Measurements from ENCODE around the gene OIT3. TPM values are rescaled to one million over a fixed set of nuclear protein-coding genes. Genes with fewer than 3 reads are reported as not detected.

The OIT3 gene
- total and polyA plus RNA-seq, 2 of the 4 experiments (the other 2 are of a cell fraction) = not detected

DNA sequence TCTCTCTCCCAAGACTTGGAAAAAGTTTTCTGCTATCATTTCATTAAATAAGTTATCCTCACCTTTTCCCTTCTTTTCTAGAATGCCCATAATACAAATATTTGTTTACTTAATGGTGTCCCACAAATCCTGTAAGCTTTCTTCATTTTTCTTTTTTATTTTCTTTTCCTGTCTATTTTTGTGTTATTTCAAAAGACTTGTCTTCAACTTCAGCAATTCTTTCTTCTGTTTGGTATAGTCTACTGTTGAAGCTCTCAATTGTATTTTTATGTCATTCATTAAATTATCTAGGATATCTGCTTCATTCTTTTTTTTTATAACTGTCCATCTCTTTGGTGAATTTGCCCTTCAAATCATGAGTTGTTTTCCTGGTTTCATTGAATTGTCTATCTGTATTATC is 86.2 kb downstream of the OIT3 start:
- H3K18ac ChIP-seq (ENCODE audit: low read depth, low read length) = no peak overlapping the region
- no peak overlapping the region for H4K5ac ChIP-seq (ENCODE audit: low read depth, low read length)
- H3K79me1 ChIP-seq (ENCODE audit: low read depth in 1 of 2, low read length in 2 of 2) = no peaks in the 10 kb centered on the region
- H3K9me1 ChIP-seq (ENCODE audit: insufficient read depth, low read length) = no peaks in the 10 kb centered on the region
- CTCF ChIA-PET = interaction anchor here (0.6 kb wide), 1 partner anchor 71 kb away, joined by 5 read pairs; no protein-coding TSS in a partner anchor
- no peak overlapping the region for H2AK9ac ChIP-seq (replicated peaks; ENCODE audit: low read depth, low read length, poor library complexity)
- H3K4me1 ChIP-seq (ENCODE audit: control insufficient read depth, insufficient read depth, low read length) = no peaks in the 10 kb centered on the region
- no peak overlapping the region for H3K4ac ChIP-seq (ENCODE audit: low read depth, low read length)
- no peak overlapping the region for H3K14ac ChIP-seq (replicated peaks; ENCODE audit: low read depth, low read length)
- H3K27ac ChIP-seq (ENCODE audit: insufficient read depth, low read length) = no peak overlapping the region
- TF ChIP-seq POLR2A (IDR thresholded peaks at IDR 0.05; ENCODE audit: low read depth, low read length) (no peak), CEBPB (IDR thresholded peaks at IDR 0.05; ENCODE audit: low read depth, low read length) (no peak), MAFK (IDR thresholded peaks at IDR 0.05; ENCODE audit: low read depth, low read length) (no peak), CHD1 (IDR thresholded peaks at IDR 0.05; ENCODE audit: low read depth, low read length) (no peak), RCOR1 (IDR thresholded peaks at IDR 0.05; ENCODE audit: insufficient replicate concordance, low read length) (no peak), FOS (IDR thresholded peaks at IDR 0.05; ENCODE audit: low read depth, low read length) (no peak), SMC3 (IDR thresholded peaks at IDR 0.05; ENCODE audit: low read depth, low read length) (no peak), BHLHE40 (IDR thresholded peaks at IDR 0.05; ENCODE audit: low read depth, low read length) (no peak), MAZ (IDR thresholded peaks at IDR 0.05; ENCODE audit: borderline replicate concordance, low read depth, low read length) (no peak), MXI1 (IDR thresholded peaks at IDR 0.05; ENCODE audit: borderline replicate concordance, low read depth, low read length) (no peak), RAD21 (IDR thresholded peaks at IDR 0.05; ENCODE audit: low read length) (no peak), NFE2L2 (IDR thresholded peaks at IDR 0.05; ENCODE audit: low read depth, low read length) (no peak), RFX5 (IDR thresholded peaks at IDR 0.05; ENCODE audit: low read depth, low read length) (no peak)
- TF ChIP-seq, protein P1, sequence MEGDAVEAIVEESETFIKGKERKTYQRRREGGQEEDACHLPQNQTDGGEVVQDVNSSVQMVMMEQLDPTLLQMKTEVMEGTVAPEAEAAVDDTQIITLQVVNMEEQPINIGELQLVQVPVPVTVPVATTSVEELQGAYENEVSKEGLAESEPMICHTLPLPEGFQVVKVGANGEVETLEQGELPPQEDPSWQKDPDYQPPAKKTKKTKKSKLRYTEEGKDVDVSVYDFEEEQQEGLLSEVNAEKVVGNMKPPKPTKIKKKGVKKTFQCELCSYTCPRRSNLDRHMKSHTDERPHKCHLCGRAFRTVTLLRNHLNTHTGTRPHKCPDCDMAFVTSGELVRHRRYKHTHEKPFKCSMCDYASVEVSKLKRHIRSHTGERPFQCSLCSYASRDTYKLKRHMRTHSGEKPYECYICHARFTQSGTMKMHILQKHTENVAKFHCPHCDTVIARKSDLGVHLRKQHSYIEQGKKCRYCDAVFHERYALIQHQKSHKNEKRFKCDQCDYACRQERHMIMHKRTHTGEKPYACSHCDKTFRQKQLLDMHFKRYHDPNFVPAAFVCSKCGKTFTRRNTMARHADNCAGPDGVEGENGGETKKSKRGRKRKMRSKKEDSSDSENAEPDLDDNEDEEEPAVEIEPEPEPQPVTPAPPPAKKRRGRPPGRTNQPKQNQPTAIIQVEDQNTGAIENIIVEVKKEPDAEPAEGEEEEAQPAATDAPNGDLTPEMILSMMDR (conservative IDR thresholded peaks at IDR 0.05; ENCODE audit: low read depth, low read length) = no peak
- TF ChIP-seq, protein P2, sequence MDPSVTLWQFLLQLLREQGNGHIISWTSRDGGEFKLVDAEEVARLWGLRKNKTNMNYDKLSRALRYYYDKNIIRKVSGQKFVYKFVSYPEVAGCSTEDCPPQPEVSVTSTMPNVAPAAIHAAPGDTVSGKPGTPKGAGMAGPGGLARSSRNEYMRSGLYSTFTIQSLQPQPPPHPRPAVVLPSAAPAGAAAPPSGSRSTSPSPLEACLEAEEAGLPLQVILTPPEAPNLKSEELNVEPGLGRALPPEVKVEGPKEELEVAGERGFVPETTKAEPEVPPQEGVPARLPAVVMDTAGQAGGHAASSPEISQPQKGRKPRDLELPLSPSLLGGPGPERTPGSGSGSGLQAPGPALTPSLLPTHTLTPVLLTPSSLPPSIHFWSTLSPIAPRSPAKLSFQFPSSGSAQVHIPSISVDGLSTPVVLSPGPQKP (IDR thresholded peaks at IDR 0.05; ENCODE audit: borderline replicate concordance, low read depth, low read length) = no peak
- TF ChIP-seq, protein P3, sequence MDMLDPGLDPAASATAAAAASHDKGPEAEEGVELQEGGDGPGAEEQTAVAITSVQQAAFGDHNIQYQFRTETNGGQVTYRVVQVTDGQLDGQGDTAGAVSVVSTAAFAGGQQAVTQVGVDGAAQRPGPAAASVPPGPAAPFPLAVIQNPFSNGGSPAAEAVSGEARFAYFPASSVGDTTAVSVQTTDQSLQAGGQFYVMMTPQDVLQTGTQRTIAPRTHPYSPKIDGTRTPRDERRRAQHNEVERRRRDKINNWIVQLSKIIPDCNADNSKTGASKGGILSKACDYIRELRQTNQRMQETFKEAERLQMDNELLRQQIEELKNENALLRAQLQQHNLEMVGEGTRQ (IDR thresholded peaks at IDR 0.05; ENCODE audit: low read depth, low read length) = no peak
- no peak overlapping the region for H3K9ac ChIP-seq (ENCODE audit: low read depth, low read length)
- H2BK20ac ChIP-seq (ENCODE audit: low read depth, low read length) = no peak overlapping the region
- DNase-seq (no peak), ATAC-seq (ENCODE audit: low read depth) (no peak)
- no peak overlapping the region for H2BK120ac ChIP-seq (ENCODE audit: low read depth, low read length)
- H3K27me3 ChIP-seq (ENCODE audit: control insufficient read depth, insufficient read depth, low read length) = no peaks in the 10 kb centered on the region
- no peak overlapping the region for H4K91ac ChIP-seq (ENCODE audit: insufficient read depth, low read depth, low read length)
- H2AK5ac ChIP-seq (ENCODE audit: low read depth, low read length) = no peak overlapping the region
- POLR2A ChIA-PET (ENCODE audit: unreplicated experiment) = no interaction called here
- H2BK5ac ChIP-seq (ENCODE audit: low read depth, low read length, poor library complexity, severe bottlenecking) = no peak overlapping the region
- no peak overlapping the region for H3K4me2 ChIP-seq (ENCODE audit: low read depth, low read length)
- no peaks in the 10 kb centered on the region; the same call in 1 of the 2 replicates for H4K20me1 ChIP-seq (ENCODE audit: insufficient read depth, low read length)
- H3K4me3 ChIP-seq (ENCODE audit: insufficient read depth, low read depth, low read length) = no peak overlapping the region
- no peak overlapping the region for H3K23ac ChIP-seq (ENCODE audit: low read depth, low read length)
- H2BK15ac ChIP-seq (ENCODE audit: low read depth, low read length) = no peak overlapping the region
- no TSS peak for BruUV-seq (replicated peaks)
- H3K9me3 ChIP-seq (ENCODE audit: control insufficient read depth, insufficient read depth, low read length) = peaks cover 6% of the 10 kb centered on the region
- no peak overlapping the region for H4K8ac ChIP-seq (ENCODE audit: low read depth in 2 of 2, low read length in 2 of 2)
- dilution Hi-C loops (cut with HindIII; ENCODE audit: low sequenced_read_pairs, unreplicated experiment) (no loop called here), intact Hi-C loops (cut with micrococcal nuclease) (no loop called here), in situ Hi-C loops (cut with MboI; ENCODE audit: low sequenced_read_pairs) (no loop called here)
- H3K36me3 ChIP-seq (ENCODE audit: control insufficient read depth, insufficient read depth, low read length) = no peaks in the 10 kb centered on the region
- H2AFZ ChIP-seq (replicated peaks; ENCODE audit: low read length, poor library complexity) = no peak overlapping the region
- no peak overlapping the region for H3K56ac ChIP-seq (ENCODE audit: extremely low read depth, insufficient read depth, low read length)
